Cerebellar cortex (tissue), 1 donor: Measurements from ENCODE around the gene TRA2A.
"Not testable (repeated sequence)": the region's sequence is repeated elsewhere in the genome, so short reads cannot be mapped to it uniquely, and the experiment has no call there.

Experiments
- DNase-seq: peaks from one replicate; pipeline ENCODE4 v3.0.0-alpha.2; 2015; ENCODE audit warnings: low spot score

Gene TRA2A

DNA sequence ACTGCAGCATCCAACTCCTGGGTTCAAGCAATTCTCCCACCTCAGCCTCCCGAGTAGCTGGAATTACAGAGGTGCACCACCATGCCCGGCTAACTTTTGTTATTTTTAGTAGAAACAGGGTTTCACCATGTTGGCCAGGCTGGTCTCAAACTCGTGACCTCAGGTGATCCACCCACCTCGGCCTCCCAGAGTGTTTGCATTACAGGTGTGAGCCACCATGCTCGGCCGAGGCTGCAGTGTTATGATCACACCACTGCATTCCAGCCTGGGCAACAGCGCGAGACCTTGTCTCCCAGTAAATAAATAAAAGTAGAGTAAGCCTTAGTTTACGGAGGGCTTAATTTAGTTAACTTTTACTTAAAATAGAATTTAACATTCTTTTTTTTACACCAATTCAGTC is 37.8 kb downstream of the TRA2A start:
- no peak for DNase-seq

GRCh38 chr7:23491502-23491901 is 40.3 kb downstream of the TRA2A start:
- DNase-seq: no peak

GRCh38 chr7:23490357-23491135 is 41.2 kb downstream of the TRA2A start:
- DNase-seq: peak; percentile 52

DNA sequence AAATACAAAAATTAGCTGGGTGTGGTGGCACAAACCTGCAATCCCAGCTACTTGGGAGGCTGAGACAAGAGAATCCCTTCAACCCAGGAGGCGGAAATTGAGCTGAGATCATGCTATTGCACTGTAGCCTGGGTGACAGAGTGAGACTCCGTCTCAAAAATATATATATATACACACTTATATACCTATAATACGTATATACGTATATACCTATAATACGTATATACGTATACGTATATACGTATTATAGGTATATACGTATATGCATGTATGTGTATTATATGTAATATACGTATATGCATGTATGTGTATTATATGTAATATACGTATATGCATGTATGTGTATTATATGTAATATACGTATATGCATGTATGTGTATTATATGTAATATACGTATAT is 43.1 kb downstream of the TRA2A start:
- not testable (repeated sequence) for DNase-seq

- DNase-seq: no peak
Observed at GRCh38 chr7:23487670-23488069, 44.1 kb downstream of the TRA2A start.

DNA sequence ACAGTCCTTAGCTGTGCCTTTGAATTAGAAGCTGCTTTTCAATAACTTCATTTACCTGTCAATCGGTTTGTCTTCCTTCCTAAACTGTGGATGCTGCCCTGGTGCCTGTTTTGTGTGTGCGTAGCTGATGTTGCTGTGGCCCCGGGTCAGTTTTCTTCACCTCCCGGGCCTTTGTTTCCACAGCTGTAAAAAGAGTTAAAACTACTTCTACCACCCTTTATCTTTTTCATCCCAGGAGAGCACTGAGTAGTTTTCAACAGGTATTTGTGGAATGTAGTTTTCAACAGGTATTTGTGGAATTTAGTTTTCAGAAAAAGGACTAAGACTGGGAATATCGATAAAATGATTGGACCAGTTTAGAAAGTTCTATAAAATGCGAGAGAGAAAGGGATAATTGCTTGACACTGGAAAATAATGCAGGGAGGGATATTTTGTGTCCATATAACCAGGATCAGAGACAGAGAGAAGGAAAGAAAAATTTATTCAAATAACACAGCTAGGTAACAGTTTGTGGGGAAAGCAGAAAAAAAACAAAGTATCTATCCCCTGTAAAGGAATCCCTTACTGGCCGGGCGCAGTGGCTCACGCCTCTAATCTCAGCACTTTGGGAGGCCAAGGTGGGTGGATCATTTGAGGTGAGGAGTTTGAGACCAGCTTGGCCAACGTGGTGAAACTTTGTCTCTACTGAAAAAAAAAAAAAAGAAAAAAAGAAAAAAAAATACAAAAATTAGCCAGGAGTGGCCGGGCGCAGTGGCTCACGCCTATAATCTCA is 45.6 kb downstream of the TRA2A start:
- DNase-seq: no peak

GRCh38 chr7:23482686-23483085 is 49.1 kb downstream of the TRA2A start:
- DNase-seq: no peak

DNA sequence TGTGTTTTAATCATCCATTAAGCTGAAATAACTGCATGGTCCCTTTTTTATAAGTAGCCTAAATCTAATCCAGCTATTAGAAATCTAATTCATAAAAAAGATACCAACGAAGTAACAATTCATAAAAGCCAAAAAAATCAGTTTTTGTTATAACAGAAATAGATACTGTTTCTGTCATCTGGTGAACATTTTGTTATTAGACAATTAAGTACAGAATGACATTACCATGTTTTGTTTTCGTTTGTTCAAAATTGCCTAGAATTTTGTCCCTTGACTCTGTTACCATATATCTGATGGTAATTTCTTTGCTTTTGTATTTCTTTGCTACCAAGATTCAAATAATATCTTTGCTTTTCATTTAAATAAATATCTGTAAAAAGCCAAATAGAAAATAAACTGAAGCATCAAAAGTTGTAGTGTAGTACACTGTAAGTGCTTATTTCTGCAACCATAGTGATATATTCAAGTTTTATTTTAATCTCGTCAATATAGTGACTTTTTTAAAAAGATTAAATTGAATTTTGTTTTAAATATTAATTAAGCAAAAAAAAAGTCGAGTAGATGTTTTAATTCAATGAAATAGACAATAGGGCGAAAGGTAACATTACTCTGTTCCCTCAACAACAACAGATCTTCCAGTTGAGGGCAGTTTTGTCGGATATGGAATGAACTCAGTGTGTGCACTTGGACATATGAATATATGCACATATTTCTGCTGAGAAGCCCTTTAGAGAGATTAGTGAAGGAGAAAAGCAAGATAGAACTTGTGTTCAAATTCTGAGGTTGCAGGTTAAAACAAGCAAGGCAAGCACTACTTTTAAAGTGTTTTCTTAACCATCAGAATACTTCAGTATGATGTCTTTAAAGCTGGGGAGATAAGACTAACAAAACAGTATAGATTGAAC is 53.6 kb downstream of the TRA2A start:
- no peak for DNase-seq

DNA sequence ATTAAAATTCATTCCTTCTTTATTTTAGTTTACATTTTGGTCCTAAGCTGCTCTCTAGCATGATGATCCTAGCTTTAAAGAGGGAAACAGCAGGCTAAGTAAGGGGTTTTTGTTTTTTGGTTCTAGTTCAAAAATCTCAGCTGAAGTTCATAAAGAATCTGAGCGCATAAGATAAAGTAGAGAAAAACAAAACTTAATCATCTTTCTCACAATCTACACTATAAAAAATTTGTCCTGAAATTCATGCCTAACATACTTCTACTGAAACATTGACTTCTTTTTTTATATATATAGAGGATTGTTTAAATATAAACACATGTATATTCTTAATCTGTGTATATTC is 54.7 kb downstream of the TRA2A start:
- DNase-seq: no peak

DNA sequence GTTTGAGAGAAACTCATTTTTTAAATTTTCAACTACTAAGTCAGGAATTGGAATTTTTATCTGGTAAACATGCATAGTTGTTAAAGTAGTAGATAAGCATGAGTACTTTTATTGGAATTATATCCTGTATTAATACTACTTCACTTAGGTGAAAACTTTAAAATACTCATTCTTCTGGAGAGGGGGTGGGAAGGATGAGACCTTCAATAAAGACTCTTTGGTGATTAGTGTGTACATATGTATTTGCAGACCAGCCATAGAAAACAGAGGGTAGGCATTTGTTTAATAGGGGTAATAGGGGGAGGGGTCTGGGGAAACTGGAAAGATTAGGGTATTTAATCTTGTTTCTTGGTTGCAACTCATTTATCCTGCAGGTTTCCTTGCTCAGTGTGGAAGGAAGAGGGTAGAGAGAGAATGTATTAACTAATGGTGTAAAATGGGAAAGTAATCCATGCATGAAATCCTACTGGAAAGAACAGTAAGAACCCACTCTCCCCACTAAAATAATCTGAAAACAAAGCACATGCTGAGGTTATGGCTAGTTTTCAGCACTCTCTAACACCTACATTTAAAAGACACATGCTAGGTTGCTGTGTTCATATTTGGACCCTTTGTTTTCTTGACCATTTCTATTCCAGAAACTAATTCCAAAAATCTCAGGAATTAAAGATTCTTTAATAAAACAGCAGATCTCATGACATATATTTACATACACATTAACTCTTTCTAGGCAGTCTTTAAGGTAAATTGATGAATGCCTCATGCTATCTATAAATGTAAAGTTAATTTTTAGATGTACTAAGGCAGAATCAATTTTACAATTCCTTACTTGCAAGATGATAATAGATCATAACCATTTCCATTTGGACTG is 55.3 kb downstream of the TRA2A start:
- DNase-seq: no peak

DNA sequence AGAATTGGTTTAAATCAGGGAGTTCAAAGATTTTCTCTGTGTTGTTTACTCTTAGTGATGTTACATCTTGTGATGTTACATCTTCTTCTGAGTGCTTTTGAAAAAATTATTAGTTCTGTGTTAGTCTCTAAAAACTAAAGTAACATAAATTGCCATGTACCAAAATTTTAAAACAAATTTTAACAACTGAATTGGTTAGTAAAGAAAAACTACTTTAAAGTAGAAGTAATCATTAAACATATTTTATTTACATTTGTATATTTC is 56.3 kb downstream of the TRA2A start:
- DNase-seq: no peak

GRCh38 chr7:23474829-23475575 is 56.8 kb downstream of the TRA2A start:
- DNase-seq: no peak

GRCh38 chr7:23474094-23474828 is 57.5 kb downstream of the TRA2A start:
- peak; percentile 93 for DNase-seq

DNA sequence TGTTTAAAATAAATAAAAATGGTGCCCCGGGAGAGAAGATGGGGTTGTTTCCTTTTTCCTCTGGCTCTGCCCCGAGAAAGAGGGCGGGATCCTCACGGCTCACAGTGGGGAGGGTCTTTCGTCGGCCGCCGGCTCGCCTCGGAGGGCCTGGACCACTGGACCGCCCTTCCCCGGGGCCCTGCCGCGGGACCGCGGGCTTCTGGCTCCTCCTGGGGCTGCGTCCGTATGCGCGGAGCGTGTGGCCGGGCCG is 58.0 kb downstream of the TRA2A start:
- peak; percentile 37 for DNase-seq

DNA sequence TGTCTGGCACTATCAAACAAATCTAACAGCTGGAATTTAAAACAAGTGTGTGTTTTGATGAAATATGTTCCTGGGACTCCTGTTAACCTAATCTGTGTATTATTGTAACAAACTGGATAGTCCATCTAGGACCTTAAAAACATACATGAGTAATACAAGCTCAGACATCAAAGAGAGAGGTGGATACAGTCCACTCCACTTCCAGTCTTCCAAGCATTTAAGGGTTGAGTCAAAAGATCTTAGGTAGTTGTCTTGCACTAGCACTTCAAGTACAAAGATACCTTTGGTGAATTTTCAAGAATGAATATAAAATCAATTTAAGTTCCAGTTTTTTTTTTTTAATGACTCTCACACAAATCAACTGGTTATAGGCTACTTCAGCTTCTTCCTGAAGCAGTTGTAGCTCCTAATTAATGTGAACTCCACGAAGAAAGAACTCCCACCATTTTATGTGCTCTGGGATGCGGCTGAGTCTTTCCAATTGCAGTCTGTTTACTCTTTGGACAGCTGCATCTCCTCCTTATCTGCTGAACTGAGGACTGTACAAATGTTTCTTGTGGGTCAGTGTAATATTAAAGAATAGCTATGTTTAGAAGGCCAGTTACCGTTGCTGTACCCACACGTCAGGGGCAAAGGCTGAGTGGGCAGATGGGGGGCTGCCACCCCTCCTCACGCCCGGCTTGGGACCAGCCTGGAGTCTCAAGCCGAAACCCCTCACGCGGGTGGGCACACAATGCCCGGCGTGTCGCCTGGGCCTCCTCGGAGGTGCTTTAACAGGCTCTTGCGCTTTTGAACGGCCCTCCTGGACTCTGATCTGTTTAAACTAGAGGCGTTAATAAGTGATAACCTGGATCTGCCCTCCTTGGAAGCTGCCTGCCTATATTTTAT is 58.6 kb downstream of the TRA2A start:
- DNase-seq: no peak

- DNase-seq: no peak
Observed at GRCh38 chr7:23472556-23472955, 59.2 kb downstream of the TRA2A start.

- DNase-seq: no peak
Observed at GRCh38 chr7:23472046-23472445, 59.7 kb downstream of the TRA2A start.

GRCh38 chr7:23471106-23471859 is 60.5 kb downstream of the TRA2A start:
- peak; percentile 78 for DNase-seq
